Stimulated activated CD8-positive, alpha-beta memory T cell treated with anti-CD3 and anti-CD28 coated beads, Interleukin-15, amount 100 ng/mL, for 48 hours (primary cell): Measurements from ENCODE around the gene KIAA1217.
"Not testable (repeated sequence)": the region's sequence is repeated elsewhere in the genome, so short reads cannot be mapped to it uniquely, and the experiment has no call there.

ENCODE experiments used
- DNase-seq, 2 donors: peaks; one replicate each; pipeline ENCODE4 v3.0.0-alpha.2; 2020; ENCODE audit warnings: low read depth in 2 of 2

Gene KIAA1217

GRCh38 chr10:24465891-24466818, 257.2 kb downstream of the KIAA1217 start:
- peak; percentile 45 to 53 for DNase-seq

- no peak for DNase-seq
Measured at GRCh38 chr10:24467136-24467535, 258.2 kb downstream of the KIAA1217 start.

GRCh38 chr10:24467605-24468004, 258.7 kb downstream of the KIAA1217 start:
- DNase-seq = no peak

GRCh38 chr10:24468281-24468751, 259.4 kb downstream of the KIAA1217 start:
- no peak for DNase-seq

DNA sequence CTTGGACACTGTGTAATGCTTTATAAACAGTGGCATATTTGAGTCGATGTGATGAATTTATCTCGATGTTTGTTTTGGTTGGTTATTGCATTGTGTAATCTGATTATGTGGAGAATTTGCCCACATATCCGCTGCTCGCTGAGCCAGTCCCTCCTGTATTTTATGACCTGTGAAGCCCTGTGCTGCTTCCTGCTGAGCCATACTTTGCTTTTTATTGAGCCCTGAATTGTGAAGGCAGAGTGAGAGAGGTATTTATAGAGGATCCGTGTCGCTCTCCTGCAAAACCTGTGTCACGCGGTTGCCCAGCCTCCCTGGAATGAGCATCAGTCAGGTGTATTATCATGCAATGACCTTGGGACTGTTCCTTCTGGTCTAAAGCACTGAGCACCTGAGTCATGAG, 261.1 kb downstream of the KIAA1217 start:
- no peak for DNase-seq

DNA sequence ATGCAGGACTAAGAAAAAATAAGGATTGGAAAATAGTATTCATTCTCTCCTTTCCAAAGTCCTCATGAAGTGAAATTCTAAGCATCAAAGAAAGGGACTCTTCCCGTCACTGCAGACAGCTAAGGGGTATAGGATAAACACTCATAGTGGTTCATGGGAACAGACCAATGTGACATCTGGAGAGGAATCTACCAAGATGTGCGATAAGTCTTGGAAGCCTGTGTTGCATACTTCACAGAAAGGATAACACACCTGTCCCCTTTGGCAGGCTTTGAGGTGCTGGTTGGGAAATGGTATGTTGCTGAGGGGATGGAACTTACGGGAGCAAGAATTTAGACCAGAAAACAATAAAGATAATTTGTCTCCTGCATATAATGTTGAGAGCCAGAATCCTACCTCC, 266.7 kb downstream of the KIAA1217 start:
- no peak for DNase-seq

GRCh38 chr10:24476913-24477701, 268.2 kb downstream of the KIAA1217 start:
- DNase-seq = no peak

- no peak for DNase-seq
Measured at GRCh38 chr10:24477915-24478314, 269.0 kb downstream of the KIAA1217 start.

DNA sequence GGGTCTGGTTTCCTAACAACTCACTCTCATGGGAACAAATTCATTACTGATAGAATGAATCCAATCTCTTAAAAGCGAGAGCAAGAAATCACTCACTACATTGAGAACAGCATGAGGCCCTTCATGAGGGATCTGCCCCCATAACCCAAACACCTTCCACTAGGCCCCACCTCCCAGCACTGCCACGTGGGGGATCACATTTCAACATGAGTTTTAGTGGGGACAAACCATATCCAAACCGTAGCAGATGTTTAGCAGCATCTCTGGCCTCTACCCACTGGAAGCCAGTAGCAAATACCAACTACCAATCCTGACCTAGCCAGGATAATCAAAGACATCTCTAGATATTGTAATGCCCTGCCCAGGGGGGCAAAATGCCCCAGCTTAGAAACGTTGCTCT, 270.9 kb downstream of the KIAA1217 start:
- DNase-seq = no peak

DNA sequence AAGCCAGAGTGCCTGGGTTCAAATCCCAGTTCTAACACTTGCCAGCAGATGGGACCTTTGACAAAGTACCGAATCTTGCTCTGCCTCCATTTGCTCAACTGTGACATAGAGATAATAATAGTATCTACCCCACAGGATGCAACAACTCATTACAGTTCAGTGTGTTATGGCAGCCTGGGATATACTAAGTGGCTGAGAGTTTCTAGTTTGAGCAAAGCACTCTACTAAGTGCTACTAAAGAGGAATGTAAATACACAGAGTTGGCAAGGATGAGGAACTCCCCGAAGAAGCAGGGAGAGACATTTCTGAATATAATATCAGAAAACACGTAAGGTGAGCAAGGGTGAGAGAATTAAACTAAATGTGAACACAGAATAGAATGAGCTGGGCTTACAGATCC, 271.5 kb downstream of the KIAA1217 start:
- DNase-seq = no peak

- DNase-seq = no peak
Measured at GRCh38 chr10:24481241-24481640, 272.3 kb downstream of the KIAA1217 start.

GRCh38 chr10:24482713-24483112, 273.8 kb downstream of the KIAA1217 start:
- not testable (repeated sequence) for DNase-seq

- DNase-seq = no peak
Measured at GRCh38 chr10:24483701-24484100, 274.8 kb downstream of the KIAA1217 start.

- DNase-seq = no peak
Measured at GRCh38 chr10:24484771-24485170, 275.8 kb downstream of the KIAA1217 start.

DNA sequence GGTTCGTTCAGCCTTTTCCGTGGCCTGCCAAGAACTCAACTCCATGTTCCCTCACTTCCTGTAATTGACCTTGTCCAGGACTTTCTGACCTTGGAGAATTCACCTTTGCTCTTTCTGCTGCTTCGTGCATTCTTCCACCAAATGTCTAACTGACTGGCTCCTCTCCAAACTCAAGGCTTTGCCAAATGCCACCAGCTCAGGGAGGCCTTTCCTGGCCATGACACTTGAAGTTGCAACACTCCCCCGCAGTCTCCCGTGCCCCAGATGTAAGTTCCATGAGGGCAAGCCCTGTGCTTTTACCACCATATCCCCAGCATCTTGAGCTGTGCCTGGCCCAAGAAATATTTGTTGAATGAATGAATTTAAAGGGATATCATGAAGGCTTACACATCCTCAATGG, 276.4 kb downstream of the KIAA1217 start:
- DNase-seq = no peak

GRCh38 chr10:24488631-24489030, 279.7 kb downstream of the KIAA1217 start:
- no peak for DNase-seq

DNA sequence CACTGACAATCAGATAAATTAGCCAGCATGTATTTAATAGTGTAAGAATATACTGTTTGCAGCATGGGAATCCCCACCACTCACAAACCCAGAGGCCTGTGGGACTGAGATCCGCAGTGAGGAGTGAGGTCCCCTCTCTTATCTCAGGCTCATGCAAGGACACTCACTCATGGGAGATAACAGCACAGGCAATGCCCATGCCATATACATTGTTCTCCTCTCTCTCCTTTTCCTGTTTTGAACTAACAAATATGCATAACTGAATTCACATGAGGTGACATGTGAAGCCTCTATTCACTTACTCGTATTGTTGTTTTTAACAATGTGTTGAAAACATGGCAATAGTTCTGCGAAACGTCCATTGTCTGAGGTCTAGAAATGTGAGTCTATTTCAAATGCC, 284.2 kb downstream of the KIAA1217 start:
- DNase-seq = no peak

- no peak for DNase-seq
Measured at GRCh38 chr10:24494236-24494635, 285.3 kb downstream of the KIAA1217 start.

GRCh38 chr10:24494777-24495176, 285.8 kb downstream of the KIAA1217 start:
- DNase-seq = no peak

GRCh38 chr10:24495666-24496460, 286.9 kb downstream of the KIAA1217 start:
- no peak for DNase-seq

DNA sequence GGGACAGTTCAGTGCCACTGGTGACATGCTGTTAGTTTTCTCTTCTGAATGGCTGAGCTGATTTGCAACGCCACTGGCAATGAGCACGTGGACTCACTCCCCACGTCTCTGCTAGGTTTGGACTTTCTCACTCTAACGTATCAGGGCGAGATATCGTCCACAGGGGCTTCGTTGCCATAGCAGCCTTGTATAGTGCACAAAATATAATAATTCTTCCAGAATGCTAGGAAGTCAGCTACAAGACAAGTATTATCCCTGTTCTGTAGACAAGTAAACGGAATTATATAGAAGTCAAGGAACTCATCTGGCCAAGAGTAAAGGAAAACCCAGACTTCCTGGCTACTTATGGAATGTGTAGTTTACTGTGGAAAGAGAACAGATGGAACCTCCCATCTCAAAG, 288.0 kb downstream of the KIAA1217 start:
- no peak for DNase-seq
